ENCODE results near the gene IL1RL2.
A peak's percentile ranks its signal among the peaks of the same experiment; 100 is the strongest.

The IL1RL2 gene

GRCh38 chr2:102235042-102235473 is 48.2 kb downstream of the IL1RL2 start:
- no peaks in the 10 kb centered on the region for H3K4me1 ChIP-seq (ENCODE audit: control insufficient read depth, low read depth, low read length)
- no peaks in the 10 kb centered on the region for H3K79me2 ChIP-seq (ENCODE audit: control insufficient read depth, insufficient read depth, low read length)
- H2AK5ac ChIP-seq (ENCODE audit: low read length), result no peak overlapping the region
- no peaks in the 10 kb centered on the region for H3K27me3 ChIP-seq (ENCODE audit: insufficient read depth, low read length, poor library complexity)
- no peak overlapping the region for H2BK120ac ChIP-seq (ENCODE audit: low read depth, low read length)
- no peak for DNase-seq
- H3K79me1 ChIP-seq (ENCODE audit: low read length), result no peaks in the 10 kb centered on the region
- H3K18ac ChIP-seq (ENCODE audit: low read length), result no peak overlapping the region
- H4K5ac ChIP-seq (ENCODE audit: low read length), result no peak overlapping the region
- no peak overlapping the region for H4K8ac ChIP-seq (ENCODE audit: low read depth, low read length)
- H3K4me3 ChIP-seq (ENCODE audit: low read length), result no peak overlapping the region
- H3K27ac ChIP-seq (ENCODE audit: low read depth, low read length), result no peak overlapping the region
- no peak overlapping the region for H2BK15ac ChIP-seq (replicated peaks; ENCODE audit: low read depth)
- no peak overlapping the region for H3K4ac ChIP-seq (ENCODE audit: low read depth, low read length)
- H3K9ac ChIP-seq (ENCODE audit: low read length), result no peak overlapping the region
- no peak overlapping the region for H3K4me2 ChIP-seq (ENCODE audit: low read length)
- no peak overlapping the region for H2BK5ac ChIP-seq (ENCODE audit: low read length)
- no peaks in the 10 kb centered on the region for H3K36me3 ChIP-seq (ENCODE audit: control insufficient read depth, insufficient read depth, low read length)
- H3K56ac ChIP-seq (ENCODE audit: low read length), result no peak overlapping the region
- no peak overlapping the region for H3K23ac ChIP-seq (ENCODE audit: low read length)
- WGBS (ENCODE audit: extremely low coverage, insufficient coverage, low lambda C conversion rate), result no CpG with 5 or more reads among the region's 18 CpGs

DNA sequence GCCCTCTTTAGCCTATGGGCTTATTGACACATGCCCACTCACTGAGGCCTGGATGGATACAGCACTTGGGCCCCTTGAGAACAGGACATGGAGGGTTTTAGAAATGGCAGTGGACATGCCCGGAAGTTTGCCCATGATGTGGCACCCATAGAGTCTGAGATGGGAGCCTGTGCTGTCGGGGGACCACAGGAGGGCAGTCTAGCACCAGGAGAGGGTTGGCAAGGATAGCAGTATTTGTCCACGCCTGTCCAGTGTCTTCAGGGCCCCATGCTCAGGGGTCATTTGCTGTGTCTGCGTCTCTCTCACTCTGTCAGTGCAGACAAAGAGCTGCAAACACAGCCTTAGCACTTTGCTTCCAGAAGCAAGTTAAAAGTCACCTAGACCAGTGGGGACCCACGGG is 48.7 kb downstream of the IL1RL2 start:
- Histone ChIP-seq H3K18ac (ENCODE audit: low read length) (no peak overlapping the region), H2BK15ac (replicated peaks; ENCODE audit: low read depth) (no peak overlapping the region), H2BK5ac (ENCODE audit: low read length) (no peak overlapping the region), H3K27ac (ENCODE audit: low read depth, low read length) (no peak overlapping the region), H3K4me3 (ENCODE audit: low read length) (no peak overlapping the region), H3K23ac (ENCODE audit: low read length) (no peak overlapping the region), H2AK5ac (ENCODE audit: low read length) (no peak overlapping the region), H3K36me3 (ENCODE audit: control insufficient read depth, insufficient read depth, low read length) (no peaks in the 10 kb centered on the region), H4K5ac (ENCODE audit: low read length) (no peak overlapping the region), H2BK120ac (ENCODE audit: low read depth, low read length) (no peak overlapping the region), H3K56ac (ENCODE audit: low read length) (no peak overlapping the region), H4K8ac (ENCODE audit: low read depth, low read length) (no peak overlapping the region), H3K4ac (ENCODE audit: low read depth, low read length) (no peak overlapping the region), H3K79me2 (ENCODE audit: control insufficient read depth, insufficient read depth, low read length) (no peaks in the 10 kb centered on the region), H3K27me3 (ENCODE audit: insufficient read depth, low read length, poor library complexity) (no peaks in the 10 kb centered on the region), H3K9ac (ENCODE audit: low read length) (no peak overlapping the region), H3K4me1 (ENCODE audit: control insufficient read depth, low read depth, low read length) (no peaks in the 10 kb centered on the region), H3K4me2 (ENCODE audit: low read length) (no peak overlapping the region), H3K79me1 (ENCODE audit: low read length) (no peaks in the 10 kb centered on the region)
- WGBS (ENCODE audit: extremely low coverage, insufficient coverage, low lambda C conversion rate), result no CpG with 5 or more reads among the region's 5 CpGs
- DNase-seq, result peak; percentile 35

GRCh38 chr2:102236132-102236531 is 49.3 kb downstream of the IL1RL2 start:
- Histone ChIP-seq H3K4me3 (ENCODE audit: low read length) (no peak overlapping the region), H3K36me3 (ENCODE audit: control insufficient read depth, insufficient read depth, low read length) (no peaks in the 10 kb centered on the region), H3K4me2 (ENCODE audit: low read length) (no peak overlapping the region), H2BK15ac (replicated peaks; ENCODE audit: low read depth) (no peak overlapping the region), H3K4me1 (ENCODE audit: control insufficient read depth, low read depth, low read length) (no peaks in the 10 kb centered on the region), H3K23ac (ENCODE audit: low read length) (no peak overlapping the region), H4K5ac (ENCODE audit: low read length) (no peak overlapping the region), H4K8ac (ENCODE audit: low read depth, low read length) (no peak overlapping the region), H3K18ac (ENCODE audit: low read length) (no peak overlapping the region), H3K56ac (ENCODE audit: low read length) (no peak overlapping the region), H3K9ac (ENCODE audit: low read length) (no peak overlapping the region), H2BK120ac (ENCODE audit: low read depth, low read length) (no peak overlapping the region), H3K79me2 (ENCODE audit: control insufficient read depth, insufficient read depth, low read length) (no peaks in the 10 kb centered on the region), H3K27me3 (ENCODE audit: insufficient read depth, low read length, poor library complexity) (no peaks in the 10 kb centered on the region), H3K27ac (ENCODE audit: low read depth, low read length) (no peak overlapping the region), H2BK5ac (ENCODE audit: low read length) (no peak overlapping the region), H2AK5ac (ENCODE audit: low read length) (no peak overlapping the region), H3K4ac (ENCODE audit: low read depth, low read length) (no peak overlapping the region), H3K79me1 (ENCODE audit: low read length) (no peaks in the 10 kb centered on the region)
- no CpG with 5 or more reads among the region's 5 CpGs for WGBS (ENCODE audit: extremely low coverage, insufficient coverage, low lambda C conversion rate)
- DNase-seq, result no peak

DNA sequence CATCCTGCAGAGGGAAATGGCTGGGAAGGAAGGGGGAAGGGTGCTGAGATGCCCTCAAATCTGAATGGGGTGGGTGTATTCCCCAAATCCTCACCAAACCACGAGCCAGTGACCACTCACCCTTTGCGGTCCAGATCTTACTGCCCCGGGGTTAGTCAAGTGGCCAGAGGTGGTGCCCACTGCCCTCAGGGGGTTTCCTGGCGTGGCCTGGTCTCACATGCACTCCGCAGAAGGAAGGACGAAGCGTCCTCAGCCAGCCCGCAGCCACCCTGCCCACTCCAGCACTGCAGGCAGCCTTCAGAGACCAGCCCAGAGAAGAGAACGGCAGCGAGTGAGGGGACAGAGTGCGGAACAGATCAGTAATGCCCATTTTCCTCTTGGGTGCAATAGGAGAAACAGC is 50.4 kb downstream of the IL1RL2 start:
- Histone ChIP-seq H3K4ac (ENCODE audit: low read depth, low read length) (no peak overlapping the region), H3K27ac (ENCODE audit: low read depth, low read length) (no peak overlapping the region)
- no CpG with 5 or more reads among the region's 11 CpGs for WGBS (ENCODE audit: extremely low coverage, insufficient coverage, low lambda C conversion rate)

DNA sequence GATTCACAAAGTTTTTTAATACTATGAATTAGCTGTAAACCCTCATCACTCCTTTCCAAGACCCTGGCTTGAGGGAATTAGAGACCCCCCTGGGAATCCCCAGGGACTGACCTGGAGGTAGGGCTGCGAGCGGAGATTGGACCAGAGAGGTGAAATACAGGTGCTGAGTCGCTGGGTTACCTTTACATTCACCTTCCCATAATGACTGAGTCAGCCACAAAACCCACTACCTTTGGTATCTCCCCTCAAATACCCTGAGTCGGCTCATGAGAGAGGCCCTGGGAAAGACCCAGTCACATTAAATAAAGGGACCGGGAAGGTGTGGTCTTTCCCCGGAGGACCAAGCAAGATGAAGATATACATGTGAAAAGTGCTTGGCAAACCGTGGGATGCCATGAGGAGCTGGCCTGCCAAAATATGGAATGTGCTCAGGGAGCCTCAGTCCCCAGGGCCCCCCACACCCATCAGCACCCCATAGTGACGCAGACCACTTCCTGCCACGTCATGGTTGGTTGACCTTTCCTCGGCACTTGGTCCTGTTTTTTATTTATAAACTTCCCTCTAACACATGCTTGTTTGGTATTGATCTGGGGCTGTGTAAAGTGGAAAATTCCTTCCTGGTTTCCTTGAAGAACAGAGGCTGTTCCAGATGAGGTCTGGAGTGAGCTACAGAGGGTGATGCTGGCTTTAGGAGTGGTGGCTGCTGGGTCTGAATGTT is 51.4 kb downstream of the IL1RL2 start:
- H2BK15ac ChIP-seq (replicated peaks; ENCODE audit: low read depth), result no peak overlapping the region
- H3K4me2 ChIP-seq (ENCODE audit: low read length), result no peak overlapping the region
- no peak overlapping the region for H3K23ac ChIP-seq (ENCODE audit: low read length)
- no peaks in the 10 kb centered on the region for H3K79me2 ChIP-seq (ENCODE audit: control insufficient read depth, insufficient read depth, low read length)
- no peaks in the 10 kb centered on the region for H3K79me1 ChIP-seq (ENCODE audit: low read length)
- H3K4me3 ChIP-seq (ENCODE audit: low read length), result no peak overlapping the region
- no peak overlapping the region for H3K18ac ChIP-seq (ENCODE audit: low read length)
- no peak overlapping the region for H3K4ac ChIP-seq (ENCODE audit: low read depth, low read length)
- H4K8ac ChIP-seq (ENCODE audit: low read depth, low read length), result no peak overlapping the region
- H3K4me1 ChIP-seq (ENCODE audit: control insufficient read depth, low read depth, low read length), result no peaks in the 10 kb centered on the region
- H2BK120ac ChIP-seq (ENCODE audit: low read depth, low read length), result no peak overlapping the region
- no peak overlapping the region for H3K27ac ChIP-seq (ENCODE audit: low read depth, low read length)
- H4K5ac ChIP-seq (ENCODE audit: low read length), result no peak overlapping the region
- no peak overlapping the region for H3K9ac ChIP-seq (ENCODE audit: low read length)
- H3K56ac ChIP-seq (ENCODE audit: low read length), result no peak overlapping the region
- H3K27me3 ChIP-seq (ENCODE audit: insufficient read depth, low read length, poor library complexity), result no peaks in the 10 kb centered on the region
- no peaks in the 10 kb centered on the region for H3K36me3 ChIP-seq (ENCODE audit: control insufficient read depth, insufficient read depth, low read length)
- no CpG with 5 or more reads among the region's 10 CpGs for WGBS (ENCODE audit: extremely low coverage, insufficient coverage, low lambda C conversion rate)
- no peak overlapping the region for H2AK5ac ChIP-seq (ENCODE audit: low read length)
- H2BK5ac ChIP-seq (ENCODE audit: low read length), result no peak overlapping the region
- DNase-seq, result no peak

More for the DNA sequence above, 50.4 kb downstream of the IL1RL2 start:
- no peak overlapping the region for H3K4me3 ChIP-seq (ENCODE audit: low read length)
- H2BK120ac ChIP-seq (ENCODE audit: low read depth, low read length), result no peak overlapping the region
- H3K79me2 ChIP-seq (ENCODE audit: control insufficient read depth, insufficient read depth, low read length), result no peaks in the 10 kb centered on the region
- no peak overlapping the region for H3K4me2 ChIP-seq (ENCODE audit: low read length)
- H2BK5ac ChIP-seq (ENCODE audit: low read length), result no peak overlapping the region
- no peak overlapping the region for H4K5ac ChIP-seq (ENCODE audit: low read length)
- H3K18ac ChIP-seq (ENCODE audit: low read length), result no peak overlapping the region
- H3K36me3 ChIP-seq (ENCODE audit: control insufficient read depth, insufficient read depth, low read length), result no peaks in the 10 kb centered on the region
- H3K56ac ChIP-seq (ENCODE audit: low read length), result no peak overlapping the region
- H3K4me1 ChIP-seq (ENCODE audit: control insufficient read depth, low read depth, low read length), result no peaks in the 10 kb centered on the region
- no peak for DNase-seq
- no peak overlapping the region for H2AK5ac ChIP-seq (ENCODE audit: low read length)
- H4K8ac ChIP-seq (ENCODE audit: low read depth, low read length), result no peak overlapping the region
- no peaks in the 10 kb centered on the region for H3K27me3 ChIP-seq (ENCODE audit: insufficient read depth, low read length, poor library complexity)
- no peaks in the 10 kb centered on the region for H3K79me1 ChIP-seq (ENCODE audit: low read length)
- no peak overlapping the region for H2BK15ac ChIP-seq (replicated peaks; ENCODE audit: low read depth)
- no peak overlapping the region for H3K23ac ChIP-seq (ENCODE audit: low read length)
- no peak overlapping the region for H3K9ac ChIP-seq (ENCODE audit: low read length)

DNA sequence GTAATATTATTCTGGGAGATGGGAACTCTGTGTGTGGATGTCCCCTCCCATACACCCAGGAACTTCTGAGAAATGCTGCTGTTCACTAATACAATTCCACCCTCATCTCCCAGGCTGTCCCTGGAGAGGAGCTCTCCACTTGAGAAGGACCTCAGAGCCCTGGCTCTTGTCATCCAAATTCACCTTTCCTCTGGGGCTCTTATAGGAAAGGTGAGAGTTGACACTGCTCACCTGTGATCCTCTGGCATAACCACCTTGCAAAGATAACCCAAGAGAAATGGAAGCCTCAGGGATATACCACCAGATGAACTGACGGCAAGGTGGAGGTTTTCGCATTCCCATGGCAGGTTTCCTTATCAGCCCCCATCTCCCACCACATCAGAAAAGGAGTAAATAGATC is 52.0 kb downstream of the IL1RL2 start:
- no peak overlapping the region for H2BK5ac ChIP-seq (ENCODE audit: low read length)
- H4K8ac ChIP-seq (ENCODE audit: low read depth, low read length), result no peak overlapping the region
- H3K4me1 ChIP-seq (ENCODE audit: control insufficient read depth, low read depth, low read length), result no peaks in the 10 kb centered on the region
- no peaks in the 10 kb centered on the region for H3K36me3 ChIP-seq (ENCODE audit: control insufficient read depth, insufficient read depth, low read length)
- H3K27me3 ChIP-seq (ENCODE audit: insufficient read depth, low read length, poor library complexity), result no peaks in the 10 kb centered on the region
- no peak overlapping the region for H4K5ac ChIP-seq (ENCODE audit: low read length)
- no peak overlapping the region for H3K4me3 ChIP-seq (ENCODE audit: low read length)
- no peak overlapping the region for H2AK5ac ChIP-seq (ENCODE audit: low read length)
- H2BK120ac ChIP-seq (ENCODE audit: low read depth, low read length), result no peak overlapping the region
- H2BK15ac ChIP-seq (replicated peaks; ENCODE audit: low read depth), result no peak overlapping the region
- H3K79me2 ChIP-seq (ENCODE audit: control insufficient read depth, insufficient read depth, low read length), result no peaks in the 10 kb centered on the region
- no peaks in the 10 kb centered on the region for H3K79me1 ChIP-seq (ENCODE audit: low read length)
- no peak overlapping the region for H3K4ac ChIP-seq (ENCODE audit: low read depth, low read length)
- no peak overlapping the region for H3K18ac ChIP-seq (ENCODE audit: low read length)
- H3K27ac ChIP-seq (ENCODE audit: low read depth, low read length), result no peak overlapping the region
- no peak overlapping the region for H3K4me2 ChIP-seq (ENCODE audit: low read length)
- H3K23ac ChIP-seq (ENCODE audit: low read length), result no peak overlapping the region
- no peak overlapping the region for H3K56ac ChIP-seq (ENCODE audit: low read length)
- no peak for DNase-seq
- H3K9ac ChIP-seq (ENCODE audit: low read length), result no peak overlapping the region
- no CpG with 5 or more reads among the region's 2 CpGs for WGBS (ENCODE audit: extremely low coverage, insufficient coverage, low lambda C conversion rate)

All from mesendoderm (in vitro differentiated cells).